Lower leg skin (tissue), 4 donors: ENCODE results near the gene B3GNT9. TPM values are rescaled to one million over a fixed set of nuclear protein-coding genes. Genes with fewer than 3 reads are reported as not detected.

Source experiments
- DNase-seq, 2 donors: peaks; one replicate each; pipeline ENCODE4 v3.0.0-alpha.2; 2019; ENCODE audit warnings: low spot score in 2 of 2
- H3K4me3 ChIP-seq: fragments of 200-600 bp; sonication (generic); 2 replicates; pipeline ENCODE4 v1.5.1; 2017; ENCODE audit warnings: mild to moderate bottlenecking, low read depth; ENCODE audit not compliant: poor library complexity, severe bottlenecking
- POLR2A ChIP-seq, 2 donors: fragments of 450-650 bp; IDR thresholded peaks; one replicate each; pipeline ENCODE4 v1.6.1; 2016 to 2017; ENCODE audit warnings: antibody characterized with exemption in 2 of 2, mild to moderate bottlenecking in 1 of 2, moderate library complexity in 1 of 2
- WGBS, 2 donors: methylation state at CpG; one replicate each; pipeline ENCODE4 v1.1.5; 2018; 5-methylcytosine and 5-hydroxymethylcytosine counted together
- intact Hi-C: fragments of 100-400 bp; cut with DNase I; formaldehyde crosslinking; loops from one replicate; pipeline ENCODE4 v1.15.0; 2023; ENCODE audit warnings: low total_unique reads
- total RNA-seq, 4 donors: library from RNA; depleted of rRNA; stranded (reverse); fragments of >200 nt; gene quantifications; one replicate each; pipeline ENCODE4 v1.1.0, GENCODE V29; 2016
- TF ChIP-seq, protein P1 (sequence below), 3 donors: fragments of 450-650 bp; IDR thresholded peaks; one replicate each; pipeline ENCODE4 v1.5.1; 2016; ENCODE audit warnings: antibody characterized with exemption in 3 of 3, mild to moderate bottlenecking in 3 of 3, moderate library complexity in 2 of 3

Gene B3GNT9
- total RNA-seq, 4 donors from 2014 or later: 10.3 to 18.0 (median 13.3) TPM

DNA sequence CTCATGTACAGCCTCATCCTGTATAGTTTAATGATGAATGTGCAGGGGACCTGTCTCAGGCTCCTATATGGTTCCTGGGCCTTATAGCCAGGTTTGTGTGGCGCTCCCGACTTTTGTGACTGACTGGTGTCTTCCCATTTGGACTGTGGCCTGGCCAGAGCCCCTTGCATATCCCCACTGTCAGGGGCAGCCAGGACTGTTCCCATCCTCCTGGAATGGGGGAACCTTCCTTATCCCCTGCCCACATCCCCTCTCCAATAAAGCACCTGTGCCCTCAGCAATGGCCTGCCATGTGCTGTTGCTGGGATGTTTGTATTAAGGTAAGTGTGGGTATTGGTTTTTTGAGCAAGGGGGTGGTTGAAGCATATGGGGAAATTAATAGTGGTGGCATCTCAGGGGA lies 2.6 kb downstream of the B3GNT9 start:
- intact Hi-C loops: no loop called here
- TF ChIP-seq, protein P1, sequence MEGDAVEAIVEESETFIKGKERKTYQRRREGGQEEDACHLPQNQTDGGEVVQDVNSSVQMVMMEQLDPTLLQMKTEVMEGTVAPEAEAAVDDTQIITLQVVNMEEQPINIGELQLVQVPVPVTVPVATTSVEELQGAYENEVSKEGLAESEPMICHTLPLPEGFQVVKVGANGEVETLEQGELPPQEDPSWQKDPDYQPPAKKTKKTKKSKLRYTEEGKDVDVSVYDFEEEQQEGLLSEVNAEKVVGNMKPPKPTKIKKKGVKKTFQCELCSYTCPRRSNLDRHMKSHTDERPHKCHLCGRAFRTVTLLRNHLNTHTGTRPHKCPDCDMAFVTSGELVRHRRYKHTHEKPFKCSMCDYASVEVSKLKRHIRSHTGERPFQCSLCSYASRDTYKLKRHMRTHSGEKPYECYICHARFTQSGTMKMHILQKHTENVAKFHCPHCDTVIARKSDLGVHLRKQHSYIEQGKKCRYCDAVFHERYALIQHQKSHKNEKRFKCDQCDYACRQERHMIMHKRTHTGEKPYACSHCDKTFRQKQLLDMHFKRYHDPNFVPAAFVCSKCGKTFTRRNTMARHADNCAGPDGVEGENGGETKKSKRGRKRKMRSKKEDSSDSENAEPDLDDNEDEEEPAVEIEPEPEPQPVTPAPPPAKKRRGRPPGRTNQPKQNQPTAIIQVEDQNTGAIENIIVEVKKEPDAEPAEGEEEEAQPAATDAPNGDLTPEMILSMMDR (IDR thresholded peaks at IDR 0.05): no peak
- no peak for TF ChIP-seq POLR2A (IDR thresholded peaks at IDR 0.05)
- H3K4me3 ChIP-seq: no peak overlapping the region
- WGBS, 2 donors: 87 to 96% methylated on average over 2 of the region's 2 CpGs
- DNase-seq: no peak

DNA sequence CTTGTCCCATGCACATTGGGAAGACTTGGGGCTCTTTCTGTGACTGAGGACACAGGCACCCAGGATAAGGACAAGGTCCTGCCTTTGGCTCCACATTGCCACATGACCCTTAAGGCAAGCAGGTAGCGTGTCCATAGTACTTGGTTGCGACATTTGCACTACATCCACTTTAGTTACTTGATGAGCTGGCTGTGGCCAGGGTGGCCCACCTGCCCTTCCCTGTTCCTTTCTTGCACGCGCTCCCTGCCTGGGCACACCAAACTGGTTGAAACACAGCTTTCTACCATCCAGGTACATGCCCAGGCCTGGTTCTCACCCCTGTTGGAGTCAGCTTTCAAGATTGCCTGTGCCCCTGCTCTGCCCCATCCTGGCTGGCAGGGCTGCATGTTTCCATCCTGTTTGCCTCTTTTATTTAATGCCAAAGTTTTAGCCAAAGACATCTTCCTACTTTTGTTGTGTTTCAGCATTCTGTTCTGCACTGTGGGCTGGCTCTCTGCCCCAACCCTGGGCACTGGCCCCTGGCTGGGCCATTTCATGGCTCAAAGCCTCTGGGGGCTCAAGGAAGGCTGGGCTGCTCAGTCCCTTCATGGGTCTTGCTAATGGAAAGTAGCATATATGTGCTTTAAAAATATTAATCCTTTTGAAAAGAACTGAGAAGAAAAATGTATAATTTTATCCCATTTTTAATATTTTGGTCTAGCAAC lies 3.2 kb downstream of the B3GNT9 start:
- 72 to 75% methylated on average over 4 of the region's 4 CpGs for WGBS, 2 donors

DNA sequence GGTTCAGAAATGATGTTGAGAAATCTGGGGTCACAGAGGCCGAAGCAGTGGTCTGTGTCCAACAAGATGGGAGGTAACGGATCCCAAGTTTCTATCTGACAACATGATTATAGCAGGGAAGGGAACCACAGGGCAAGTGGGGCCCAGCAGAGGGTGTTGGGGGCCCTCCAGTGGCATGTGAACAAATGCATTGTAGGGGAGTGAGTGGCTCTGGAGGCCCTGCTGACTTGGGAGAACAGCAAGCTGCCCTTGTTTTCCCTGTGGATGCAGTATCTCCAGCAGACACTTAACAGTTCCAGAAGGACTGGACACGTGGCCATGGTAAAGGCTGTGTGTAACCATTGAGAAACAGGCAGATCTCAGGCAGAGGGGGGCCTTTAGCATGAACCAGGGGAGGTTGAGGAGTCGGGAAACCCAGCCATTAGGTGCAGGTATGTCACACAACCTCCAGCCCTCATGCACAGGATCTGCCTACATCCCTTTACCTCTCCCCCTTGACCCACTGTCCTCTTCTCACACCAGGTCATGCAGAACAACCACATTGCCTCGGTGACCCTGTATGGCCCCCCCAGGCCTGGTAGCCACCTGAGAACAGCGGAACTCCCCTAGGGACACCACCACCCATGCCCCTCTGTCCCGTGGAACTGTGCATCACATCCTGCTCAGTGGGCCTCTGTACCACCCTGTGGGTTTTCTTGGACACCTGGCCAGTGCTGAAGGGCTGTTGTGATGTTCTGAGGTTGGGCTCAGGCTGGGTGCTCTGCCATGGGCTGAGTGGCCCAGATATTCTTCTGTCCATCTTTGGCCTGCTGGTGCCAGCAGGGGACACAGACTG lies 4.1 kb downstream of the B3GNT9 start:
- WGBS, 2 donors: 81 to 85% methylated on average over 7 of the region's 7 CpGs
- intact Hi-C loops: no loop called here
- DNase-seq: no peak

More for the DNA sequence above, 3.2 kb downstream of the B3GNT9 start:
- H3K4me3 ChIP-seq: no peak overlapping the region
- intact Hi-C loops: no loop called here
- TF ChIP-seq POLR2A (IDR thresholded peaks at IDR 0.05): no peak
- TF ChIP-seq, protein P1 (IDR thresholded peaks at IDR 0.05): no peak
- no peak for DNase-seq

DNA sequence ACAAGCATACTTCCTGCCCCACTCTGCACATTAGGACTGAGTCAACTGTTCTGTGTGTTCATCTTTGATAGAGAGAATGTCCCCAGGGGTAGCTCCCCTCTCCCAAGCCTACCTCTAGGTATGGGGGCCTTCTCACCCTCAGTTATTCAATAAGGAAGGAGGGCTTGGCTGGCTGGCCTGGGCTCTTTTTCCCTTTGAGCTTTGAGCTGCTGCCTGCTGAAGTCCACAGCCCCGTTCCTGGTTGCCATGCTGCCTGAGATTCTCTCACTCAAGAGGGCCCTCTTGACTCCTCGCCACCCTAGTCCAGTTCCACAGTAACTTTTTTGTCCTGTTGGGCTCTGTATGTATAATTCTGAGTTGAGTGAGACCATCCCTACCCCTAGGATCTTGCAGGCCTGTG lies 5.1 kb downstream of the B3GNT9 start:
- TF ChIP-seq POLR2A (IDR thresholded peaks at IDR 0.05): no peak
- TF ChIP-seq, protein P1 (IDR thresholded peaks at IDR 0.05): no peak
- intact Hi-C loops: no loop called here
- WGBS, 2 donors: 87 to 93% methylated on average over 2 of the region's 2 CpGs
- H3K4me3 ChIP-seq: no peak overlapping the region
- DNase-seq: no peak

More for the DNA sequence above, 4.1 kb downstream of the B3GNT9 start:
- H3K4me3 ChIP-seq: no peak overlapping the region
- TF ChIP-seq POLR2A (IDR thresholded peaks at IDR 0.05): no peak
- TF ChIP-seq, protein P1 (IDR thresholded peaks at IDR 0.05): no peak

DNA sequence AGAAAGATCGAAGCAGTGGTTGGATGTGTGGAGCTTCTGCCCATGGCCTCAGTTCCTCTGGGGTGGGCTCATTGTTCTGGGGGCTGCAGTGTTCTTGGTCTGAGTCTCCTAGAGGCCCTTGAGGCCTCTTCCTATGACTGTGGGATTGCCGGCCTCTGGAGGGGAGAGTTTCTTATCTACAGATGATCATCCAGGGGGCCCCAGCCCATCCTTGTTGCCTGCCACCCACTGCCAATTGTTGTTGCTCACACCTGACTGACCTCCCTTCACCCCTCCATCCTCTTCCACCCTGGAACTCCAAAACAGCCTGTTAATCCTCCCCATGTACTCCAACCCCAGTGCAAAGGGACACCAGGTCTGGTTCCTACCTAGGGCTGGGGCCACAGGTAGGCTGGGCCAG lies 5.9 kb downstream of the B3GNT9 start:
- 90 to 94% methylated on average over 2 of the region's 2 CpGs for WGBS, 2 donors
- TF ChIP-seq, protein P1 (IDR thresholded peaks at IDR 0.05): no peak
- TF ChIP-seq POLR2A (IDR thresholded peaks at IDR 0.05): no peak
- no peak for DNase-seq
- H3K4me3 ChIP-seq: no peak overlapping the region
- intact Hi-C loops: no loop called here
